ENCODE results near the gene GPR61. TPM values are rescaled to one million over a fixed set of nuclear protein-coding genes. Genes with fewer than 3 reads are reported as not detected.

GPR61 gene
- polyA plus RNA-seq, 3 donors = 0.28 TPM; not detected in 2

GRCh38 chr1:109500941-109501381, 38.7 kb upstream of the GPR61 start:
- H3K36me3 ChIP-seq (replicated peaks in 1 of 2; ENCODE audit: control insufficient read depth in 1 of 2, insufficient read depth in 2 of 2, low read length in 2 of 2) = peaks cover 43 to 68% of the 10 kb centered on the region in 2 donors
- no peak overlapping the region for H3K27ac ChIP-seq (ENCODE audit: low read depth in 1 of 2, low read length in 2 of 2)
- no peak for TF ChIP-seq CTCF (IDR thresholded peaks at IDR 0.05)
- Mint-ChIP-seq H3K27me3 (ENCODE audit: low read depth in 3 of 3) (no peaks in the 10 kb centered on the region), H3K4me1 (peaks cover 22% of the 10 kb centered on the region), H3K4me3 (no peak overlapping the region), H3K36me3 (peaks cover 50 to 62% of the 10 kb centered on the region in 2 donors), H3K27ac (peak overlapping the region in 1 of 7 donors; percentile 6), H3K9me3 (no peaks in the 10 kb centered on the region)
- no peak overlapping the region for H3K9ac ChIP-seq (ENCODE audit: insufficient read depth, low read length, poor library complexity, severe bottlenecking)
- H4K20me1 ChIP-seq (ENCODE audit: insufficient read depth, low read length) = peaks cover 58% of the 10 kb centered on the region
- 87% methylated on average over 2 of the region's 5 CpGs for WGBS (ENCODE audit: insufficient coverage)
- H3K27me3 ChIP-seq (ENCODE audit: control insufficient read depth in 2 of 2, insufficient read depth in 2 of 2, low read length in 2 of 2) = no peaks in the 10 kb centered on the region
- no peak overlapping the region for H3K4me3 ChIP-seq (replicated peaks in 1 of 3; ENCODE audit: low read depth in 2 of 3, low read length in 3 of 3)
- peaks cover 26% of the 10 kb centered on the region for H3K79me2 ChIP-seq (ENCODE audit: insufficient read depth, low read length)
- no peak for DNase-seq
- peaks cover 5 to 8% of the 10 kb centered on the region in 2 donors for H3K4me1 ChIP-seq (ENCODE audit: control insufficient read depth in 1 of 2, insufficient read depth in 2 of 2, low read length in 2 of 2)
- intact Hi-C loops (cut with micrococcal nuclease) = no loop called here
- H3K9me3 ChIP-seq (replicated peaks in 1 of 2; ENCODE audit: control insufficient read depth in 1 of 2, insufficient read depth in 1 of 2, low read length in 2 of 2) = no peaks in the 10 kb centered on the region
- no peak overlapping the region for H2AFZ ChIP-seq (ENCODE audit: insufficient read depth, low read depth, low read length, poor library complexity, severe bottlenecking)
- no peak overlapping the region for H3K4me2 ChIP-seq (replicated peaks; ENCODE audit: extremely low read depth, low read length, poor library complexity, severe bottlenecking)

GRCh38 chr1:109501644-109502363, 37.9 kb upstream of the GPR61 start:
- Histone ChIP-seq H3K9ac (ENCODE audit: insufficient read depth, low read length, poor library complexity, severe bottlenecking) (no peak overlapping the region), H3K36me3 (replicated peaks in 1 of 2; ENCODE audit: control insufficient read depth in 1 of 2, insufficient read depth in 2 of 2, low read length in 2 of 2) (peaks cover 35 to 59% of the 10 kb centered on the region in 2 donors), H3K27me3 (ENCODE audit: control insufficient read depth in 2 of 2, insufficient read depth in 2 of 2, low read length in 2 of 2) (no peaks in the 10 kb centered on the region), H3K9me3 (replicated peaks in 1 of 2; ENCODE audit: control insufficient read depth in 1 of 2, insufficient read depth in 1 of 2, low read length in 2 of 2) (no peaks in the 10 kb centered on the region), H4K20me1 (ENCODE audit: insufficient read depth, low read length) (peaks cover 51% of the 10 kb centered on the region), H3K4me2 (replicated peaks; ENCODE audit: extremely low read depth, low read length, poor library complexity, severe bottlenecking) (no peak overlapping the region), H3K79me2 (ENCODE audit: insufficient read depth, low read length) (peaks cover 19% of the 10 kb centered on the region), H3K4me3 (replicated peaks in 1 of 3; ENCODE audit: low read depth in 2 of 3, low read length in 3 of 3) (no peak overlapping the region), H3K4me1 (ENCODE audit: control insufficient read depth in 1 of 2, insufficient read depth in 2 of 2, low read length in 2 of 2) (peaks cover 5 to 8% of the 10 kb centered on the region in 2 donors), H3K27ac (ENCODE audit: low read depth in 1 of 2, low read length in 2 of 2) (no peak overlapping the region), H2AFZ (ENCODE audit: insufficient read depth, low read depth, low read length, poor library complexity, severe bottlenecking) (no peak overlapping the region)
- intact Hi-C loops (cut with micrococcal nuclease) = no loop called here
- Mint-ChIP-seq H3K4me3 (no peak overlapping the region), H3K27me3 (ENCODE audit: low read depth in 3 of 3) (no peaks in the 10 kb centered on the region), H3K36me3 (peaks cover 41 to 54% of the 10 kb centered on the region in 2 donors), H3K4me1 (peaks cover 20% of the 10 kb centered on the region), H3K27ac (peak overlapping the region in 1 of 7 donors; percentile 67), H3K9me3 (no peaks in the 10 kb centered on the region)
- TF ChIP-seq CTCF (IDR thresholded peaks at IDR 0.05) = no peak
- no peak for DNase-seq
- 75% methylated on average over 4 of the region's 5 CpGs for WGBS (ENCODE audit: insufficient coverage)

Measured in CD14-positive monocyte (primary cell).